HG02623 (cell line): ENCODE results near the gene PKNOX2.

Experiments
- ATAC-seq: cut with Tn5 transposase; IDR thresholded peaks from one replicate; pipeline ENCODE4 v1.9.1; 2021; ENCODE audit warnings: moderate library complexity; ENCODE audit not compliant: unreplicated experiment

PKNOX2 gene

GRCh38 chr11:125426818-125427528, 262.4 kb downstream of the PKNOX2 start:
- ATAC-seq, result no peak

- no peak for ATAC-seq
These were observed 264.1 kb downstream of the PKNOX2 start for GRCh38 chr11:125428486-125429173.

GRCh38 chr11:125429174-125429707, 264.7 kb downstream of the PKNOX2 start:
- ATAC-seq, result no peak

- no peak for ATAC-seq
These were observed 265.5 kb downstream of the PKNOX2 start for GRCh38 chr11:125429807-125430678.

- ATAC-seq, result no peak
These were observed 266.5 kb downstream of the PKNOX2 start for GRCh38 chr11:125431009-125431408.

- no peak for ATAC-seq
These were observed 266.9 kb downstream of the PKNOX2 start for GRCh38 chr11:125431481-125431880.

GRCh38 chr11:125433454-125434121, 269.0 kb downstream of the PKNOX2 start:
- ATAC-seq, result peak; percentile 68

- no peak for ATAC-seq
These were observed 271.1 kb downstream of the PKNOX2 start for GRCh38 chr11:125435461-125436238.

GRCh38 chr11:125441648-125442410, 277.3 kb downstream of the PKNOX2 start:
- no peak for ATAC-seq

- ATAC-seq, result no peak
These were observed 278.4 kb downstream of the PKNOX2 start for GRCh38 chr11:125442946-125443345.

GRCh38 chr11:125443767-125444311, 279.3 kb downstream of the PKNOX2 start:
- no peak for ATAC-seq

GRCh38 chr11:125445731-125446130, 281.2 kb downstream of the PKNOX2 start:
- ATAC-seq, result no peak

GRCh38 chr11:125446279-125446678, 281.7 kb downstream of the PKNOX2 start:
- no peak for ATAC-seq

GRCh38 chr11:125447721-125448120, 283.2 kb downstream of the PKNOX2 start:
- no peak for ATAC-seq

GRCh38 chr11:125448136-125448535, 283.6 kb downstream of the PKNOX2 start:
- no peak for ATAC-seq

- no peak for ATAC-seq
These were observed 285.0 kb downstream of the PKNOX2 start for GRCh38 chr11:125449565-125449964.

- ATAC-seq, result peak; percentile 45
These were observed 287.0 kb downstream of the PKNOX2 start for GRCh38 chr11:125451400-125452124.

- ATAC-seq, result no peak
These were observed 287.5 kb downstream of the PKNOX2 start for GRCh38 chr11:125452125-125452470.
